Testis (tissue), 2 donors: ENCODE results near the gene TMC6.
"Not testable (repeated sequence)": the region's sequence is repeated elsewhere in the genome, so short reads cannot be mapped to it uniquely, and the experiment has no call there.

ENCODE experiments used
- POLR2A ChIP-seq: fragments of 450-650 bp; IDR thresholded peaks from one replicate; pipeline ENCODE4 v1.6.1; 2017; ENCODE audit warnings: antibody characterized with exemption, mild to moderate bottlenecking, moderate library complexity
- TF ChIP-seq, protein P1 (sequence below), 3 experiments: fragments of 450-650 bp in 2 of 3; fragments of 200-600 bp in 1 of 3; sonication (generic) in 1 of 3; IDR thresholded peaks; one replicate each; pipeline ENCODE4 v1.5.1; 2016 to 2019; ENCODE audit warnings: antibody characterized with exemption in 3 of 3, mild to moderate bottlenecking in 2 of 3, moderate library complexity in 1 of 3

- TF ChIP-seq, protein P1, sequence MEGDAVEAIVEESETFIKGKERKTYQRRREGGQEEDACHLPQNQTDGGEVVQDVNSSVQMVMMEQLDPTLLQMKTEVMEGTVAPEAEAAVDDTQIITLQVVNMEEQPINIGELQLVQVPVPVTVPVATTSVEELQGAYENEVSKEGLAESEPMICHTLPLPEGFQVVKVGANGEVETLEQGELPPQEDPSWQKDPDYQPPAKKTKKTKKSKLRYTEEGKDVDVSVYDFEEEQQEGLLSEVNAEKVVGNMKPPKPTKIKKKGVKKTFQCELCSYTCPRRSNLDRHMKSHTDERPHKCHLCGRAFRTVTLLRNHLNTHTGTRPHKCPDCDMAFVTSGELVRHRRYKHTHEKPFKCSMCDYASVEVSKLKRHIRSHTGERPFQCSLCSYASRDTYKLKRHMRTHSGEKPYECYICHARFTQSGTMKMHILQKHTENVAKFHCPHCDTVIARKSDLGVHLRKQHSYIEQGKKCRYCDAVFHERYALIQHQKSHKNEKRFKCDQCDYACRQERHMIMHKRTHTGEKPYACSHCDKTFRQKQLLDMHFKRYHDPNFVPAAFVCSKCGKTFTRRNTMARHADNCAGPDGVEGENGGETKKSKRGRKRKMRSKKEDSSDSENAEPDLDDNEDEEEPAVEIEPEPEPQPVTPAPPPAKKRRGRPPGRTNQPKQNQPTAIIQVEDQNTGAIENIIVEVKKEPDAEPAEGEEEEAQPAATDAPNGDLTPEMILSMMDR (IDR thresholded peaks at IDR 0.05), result not testable (repeated sequence)
- TF ChIP-seq POLR2A, result not testable (repeated sequence)
Measured at GRCh38 chr17:78082355-78082872, 46.1 kb downstream of the TMC6 start.
